Stimulated activated naive CD8-positive, alpha-beta T cell treated with anti-CD3 and anti-CD28 coated beads, Interleukin-15, Interleukin-2, amounts not matched to agents 100 ng/mL and 50 ng/mL, for 24 hours (primary cell): ENCODE results near the gene ANKS1B.
"Not testable (repeated sequence)": the region's sequence is repeated elsewhere in the genome, so short reads cannot be mapped to it uniquely, and the experiment has no call there.

ENCODE experiments used
- H3K27ac Mint-ChIP-seq: one replicate; pipeline ENCODE4 v1.8.0; 2021; ENCODE audit warnings: mild to moderate bottlenecking, mixed read lengths
- H3K27me3 Mint-ChIP-seq: one replicate; pipeline ENCODE4 v1.8.0; 2021; ENCODE audit warnings: mixed read lengths
- H3K36me3 Mint-ChIP-seq: one replicate; pipeline ENCODE4 v1.8.0; 2021; ENCODE audit warnings: low read depth, mixed read lengths
- H3K4me1 Mint-ChIP-seq: one replicate; pipeline ENCODE4 v1.8.0; 2021; ENCODE audit warnings: low read depth, mixed read lengths
- H3K4me3 Mint-ChIP-seq: one replicate; pipeline ENCODE4 v1.8.0; 2021; ENCODE audit warnings: mild to moderate bottlenecking, mixed read lengths
- H3K9me3 Mint-ChIP-seq: one replicate; pipeline ENCODE4 v1.8.0; 2021; ENCODE audit warnings: mixed read lengths

Gene ANKS1B

GRCh38 chr12:99386907-99387306 is 597.8 kb downstream of the ANKS1B start:
- H3K4me3 Mint-ChIP-seq: no peak overlapping the region
- no peak overlapping the region for H3K27ac Mint-ChIP-seq
- no peaks in the 10 kb centered on the region for H3K36me3 Mint-ChIP-seq
- H3K27me3 Mint-ChIP-seq: no peaks in the 10 kb centered on the region
- H3K9me3 Mint-ChIP-seq: peaks cover 4% of the 10 kb centered on the region
- no peaks in the 10 kb centered on the region for H3K4me1 Mint-ChIP-seq

- H3K9me3 Mint-ChIP-seq: peaks cover 9% of the 10 kb centered on the region
- no peak overlapping the region for H3K27ac Mint-ChIP-seq
- no peaks in the 10 kb centered on the region for H3K4me1 Mint-ChIP-seq
- no peak overlapping the region for H3K4me3 Mint-ChIP-seq
- no peaks in the 10 kb centered on the region for H3K36me3 Mint-ChIP-seq
- H3K27me3 Mint-ChIP-seq: no peaks in the 10 kb centered on the region
These were observed 601.5 kb downstream of the ANKS1B start for GRCh38 chr12:99383258-99383657.

GRCh38 chr12:99381992-99382391 is 602.7 kb downstream of the ANKS1B start:
- no peak overlapping the region for H3K4me3 Mint-ChIP-seq
- H3K27me3 Mint-ChIP-seq: no peaks in the 10 kb centered on the region
- no peak overlapping the region for H3K27ac Mint-ChIP-seq

GRCh38 chr12:99380701-99381100 is 604.0 kb downstream of the ANKS1B start:
- Mint-ChIP-seq H3K36me3 (no peaks in the 10 kb centered on the region), H3K4me3 (no peak overlapping the region), H3K9me3 (peaks cover 4% of the 10 kb centered on the region), H3K27ac (no peak overlapping the region), H3K27me3 (no peaks in the 10 kb centered on the region), H3K4me1 (no peaks in the 10 kb centered on the region)

More at GRCh38 chr12:99381992-99382391, 602.7 kb downstream of the ANKS1B start:
- no peaks in the 10 kb centered on the region for H3K4me1 Mint-ChIP-seq
- no peaks in the 10 kb centered on the region for H3K36me3 Mint-ChIP-seq
- H3K9me3 Mint-ChIP-seq: peaks cover 8% of the 10 kb centered on the region

GRCh38 chr12:99374023-99374422 is 610.7 kb downstream of the ANKS1B start:
- no peaks in the 10 kb centered on the region for H3K36me3 Mint-ChIP-seq
- no peaks in the 10 kb centered on the region for H3K4me1 Mint-ChIP-seq
- no peak overlapping the region for H3K4me3 Mint-ChIP-seq
- no peaks in the 10 kb centered on the region for H3K27me3 Mint-ChIP-seq
- H3K9me3 Mint-ChIP-seq: no peaks in the 10 kb centered on the region
- H3K27ac Mint-ChIP-seq: no peak overlapping the region

GRCh38 chr12:99372257-99372920 is 612.3 kb downstream of the ANKS1B start:
- H3K4me1 Mint-ChIP-seq: no peaks in the 10 kb centered on the region
- no peaks in the 10 kb centered on the region for H3K9me3 Mint-ChIP-seq
- H3K27ac Mint-ChIP-seq: no peak overlapping the region
- H3K36me3 Mint-ChIP-seq: no peaks in the 10 kb centered on the region
- no peak overlapping the region for H3K4me3 Mint-ChIP-seq
- H3K27me3 Mint-ChIP-seq: no peaks in the 10 kb centered on the region

- Mint-ChIP-seq H3K36me3 (no peaks in the 10 kb centered on the region), H3K4me1 (no peaks in the 10 kb centered on the region), H3K27ac (no peak overlapping the region), H3K9me3 (no peaks in the 10 kb centered on the region), H3K27me3 (no peaks in the 10 kb centered on the region), H3K4me3 (no peak overlapping the region)
These were observed 614.2 kb downstream of the ANKS1B start for GRCh38 chr12:99370421-99371138.

- no peak overlapping the region for H3K4me3 Mint-ChIP-seq
- H3K9me3 Mint-ChIP-seq: no peaks in the 10 kb centered on the region
- no peaks in the 10 kb centered on the region for H3K27me3 Mint-ChIP-seq
- no peaks in the 10 kb centered on the region for H3K36me3 Mint-ChIP-seq
- H3K27ac Mint-ChIP-seq: no peak overlapping the region
- H3K4me1 Mint-ChIP-seq: no peaks in the 10 kb centered on the region
These were observed 617.6 kb downstream of the ANKS1B start for GRCh38 chr12:99367181-99367580.

GRCh38 chr12:99352269-99352668 is 632.5 kb downstream of the ANKS1B start:
- no peaks in the 10 kb centered on the region for H3K36me3 Mint-ChIP-seq
- no peak overlapping the region for H3K27ac Mint-ChIP-seq
- H3K4me3 Mint-ChIP-seq: no peak overlapping the region
- H3K9me3 Mint-ChIP-seq: no peaks in the 10 kb centered on the region
- H3K4me1 Mint-ChIP-seq: no peaks in the 10 kb centered on the region
- no peaks in the 10 kb centered on the region for H3K27me3 Mint-ChIP-seq

- H3K36me3 Mint-ChIP-seq: no peaks in the 10 kb centered on the region
- no peaks in the 10 kb centered on the region for H3K4me1 Mint-ChIP-seq
- no peaks in the 10 kb centered on the region for H3K27me3 Mint-ChIP-seq
- H3K4me3 Mint-ChIP-seq: no peak overlapping the region
- H3K9me3 Mint-ChIP-seq: no peaks in the 10 kb centered on the region
- no peak overlapping the region for H3K27ac Mint-ChIP-seq
These were observed 640.8 kb downstream of the ANKS1B start for GRCh38 chr12:99343960-99344359.

GRCh38 chr12:99339663-99340062 is 645.1 kb downstream of the ANKS1B start:
- no peaks in the 10 kb centered on the region for H3K9me3 Mint-ChIP-seq
- H3K27me3 Mint-ChIP-seq: no peaks in the 10 kb centered on the region
- no peaks in the 10 kb centered on the region for H3K36me3 Mint-ChIP-seq
- no peaks in the 10 kb centered on the region for H3K4me1 Mint-ChIP-seq
- no peak overlapping the region for H3K4me3 Mint-ChIP-seq
- no peak overlapping the region for H3K27ac Mint-ChIP-seq

GRCh38 chr12:99334285-99335056 is 650.3 kb downstream of the ANKS1B start:
- no peak overlapping the region for H3K4me3 Mint-ChIP-seq

GRCh38 chr12:99332936-99333591 is 651.7 kb downstream of the ANKS1B start:
- H3K4me1 Mint-ChIP-seq: no peaks in the 10 kb centered on the region
- no peaks in the 10 kb centered on the region for H3K27me3 Mint-ChIP-seq
- H3K4me3 Mint-ChIP-seq: no peak overlapping the region
- H3K9me3 Mint-ChIP-seq: no peaks in the 10 kb centered on the region
- H3K36me3 Mint-ChIP-seq: no peaks in the 10 kb centered on the region
- H3K27ac Mint-ChIP-seq: no peak overlapping the region

More at GRCh38 chr12:99334285-99335056, 650.3 kb downstream of the ANKS1B start:
- no peak overlapping the region for H3K27ac Mint-ChIP-seq
- no peaks in the 10 kb centered on the region for H3K9me3 Mint-ChIP-seq
- no peaks in the 10 kb centered on the region for H3K4me1 Mint-ChIP-seq
- no peaks in the 10 kb centered on the region for H3K27me3 Mint-ChIP-seq
- no peaks in the 10 kb centered on the region for H3K36me3 Mint-ChIP-seq

GRCh38 chr12:99330216-99330615 is 654.5 kb downstream of the ANKS1B start:
- Mint-ChIP-seq H3K27ac (no peak overlapping the region), H3K4me3 (no peak overlapping the region), H3K27me3 (no peaks in the 10 kb centered on the region), H3K9me3 (no peaks in the 10 kb centered on the region), H3K36me3 (no peaks in the 10 kb centered on the region), H3K4me1 (no peaks in the 10 kb centered on the region)

- not testable (repeated sequence) for H3K4me1 Mint-ChIP-seq, H3K27ac Mint-ChIP-seq, H3K4me3 Mint-ChIP-seq, H3K27me3 Mint-ChIP-seq, H3K36me3 Mint-ChIP-seq
- H3K9me3 Mint-ChIP-seq: peaks cover 20% of the 10 kb centered on the region
These were observed 663.5 kb downstream of the ANKS1B start for GRCh38 chr12:99321210-99321609.
